ENCODE data around the gene IGFLR1.

DNA sequence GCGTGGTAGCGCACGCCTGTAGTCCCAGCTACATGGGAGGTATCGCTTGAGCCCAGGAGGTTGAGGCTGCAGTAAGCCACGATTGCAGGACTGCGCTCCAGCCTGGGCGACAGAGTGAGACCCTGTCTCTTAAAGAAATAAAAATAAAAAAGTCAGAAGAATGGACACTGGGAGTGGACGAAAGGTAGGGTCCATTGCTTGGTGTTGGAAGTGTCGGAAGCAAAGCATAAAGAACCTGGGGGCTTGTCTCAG, 32.7 kb upstream of the IGFLR1 start:
- TF ChIP-seq GATA2 (IDR thresholded peaks at IDR 0.05; ENCODE audit: low read depth, low read length) (no peak), GATA3 (IDR thresholded peaks at IDR 0.05; ENCODE audit: low read depth, low read length) (no peak)
